ENCODE measurements around the gene ATP13A3.
A peak's percentile ranks its signal among the peaks of the same experiment; 100 is the strongest.

Gene ATP13A3

DNA sequence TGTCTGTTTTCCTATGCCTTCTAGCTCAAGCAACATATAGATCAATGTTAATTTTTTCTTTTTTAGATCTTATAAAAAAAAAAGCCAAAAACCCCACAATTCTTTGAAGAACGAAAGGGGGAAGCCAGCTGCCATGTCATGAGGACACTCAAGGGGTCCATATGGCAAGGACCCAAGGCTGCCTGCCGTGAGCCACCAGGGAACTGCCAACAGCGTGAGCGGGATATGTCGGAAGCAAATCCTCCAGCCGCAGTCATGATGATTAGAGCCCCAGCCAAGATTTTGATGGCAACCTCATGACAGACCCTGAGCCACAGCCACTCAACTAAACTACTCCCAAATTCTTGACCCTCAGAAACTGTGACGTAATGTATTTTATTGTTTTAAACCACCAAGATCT, 94.2 kb downstream of the ATP13A3 start:
- DNase-seq (ENCODE audit: low spot score) = no peak

DNA sequence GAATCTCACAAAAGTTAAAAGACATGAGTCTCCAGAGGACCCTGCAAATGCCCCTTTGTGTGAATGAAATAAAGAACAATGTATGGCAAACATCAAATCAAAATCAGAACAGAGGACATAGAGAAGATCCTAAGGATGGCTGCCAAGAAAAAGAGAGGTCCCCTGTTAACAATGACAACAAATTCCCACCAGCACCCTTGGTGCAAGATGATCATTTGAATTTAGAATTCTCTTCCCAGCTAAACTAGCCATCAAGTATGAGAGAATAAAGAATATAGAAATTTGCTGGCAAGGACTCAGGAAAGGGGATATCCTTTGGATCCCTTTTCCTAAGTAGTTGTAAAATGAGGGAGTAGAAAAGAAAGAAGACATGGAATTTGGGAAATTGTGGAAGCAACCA, 96.0 kb downstream of the ATP13A3 start:
- no peak for DNase-seq (ENCODE audit: low spot score)

DNA sequence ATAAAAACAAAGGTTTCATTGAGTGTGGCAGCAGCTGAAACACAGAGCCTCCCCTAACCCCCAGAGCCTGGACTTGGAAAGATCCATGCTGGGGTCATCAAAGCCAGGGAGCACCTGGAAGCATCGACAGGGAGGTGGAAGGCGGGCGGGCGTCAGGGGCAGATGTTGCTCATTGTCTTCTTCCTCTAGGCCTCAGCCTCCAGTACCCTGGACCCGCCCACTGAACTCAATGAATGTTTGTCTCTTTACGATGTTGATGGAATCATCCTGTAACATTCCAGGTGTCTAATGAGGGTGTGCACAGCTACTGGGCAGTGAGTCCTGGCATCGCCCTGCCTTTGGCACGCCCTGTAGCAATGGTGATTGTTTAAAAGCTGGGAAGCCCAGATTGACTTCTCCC, 97.5 kb downstream of the ATP13A3 start:
- DNase-seq (ENCODE audit: low spot score) = no peak

DNA sequence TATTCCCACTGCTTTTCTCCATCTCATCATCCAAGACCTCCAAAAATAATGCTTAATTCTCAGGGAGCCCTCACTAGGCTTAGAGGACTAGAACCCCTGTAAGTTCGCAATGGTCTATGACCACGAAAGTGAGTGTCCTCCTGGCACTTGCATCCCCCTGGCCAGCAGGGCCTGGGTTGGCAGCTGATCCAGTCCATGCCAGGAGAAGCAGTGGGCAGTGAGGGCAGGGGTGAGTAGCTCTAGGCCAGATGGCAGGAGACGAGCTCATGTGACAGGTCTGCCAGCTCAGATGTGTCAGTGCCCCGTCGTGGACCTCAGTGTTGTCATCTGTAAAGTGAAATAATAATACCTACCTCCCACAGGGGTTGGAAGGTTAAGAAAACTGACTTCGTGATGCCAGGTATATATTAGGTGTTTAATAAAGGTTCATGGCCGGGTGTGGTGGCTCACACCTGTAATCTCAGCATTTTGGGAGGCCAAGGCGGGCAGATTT, 98.8 kb downstream of the ATP13A3 start:
- DNase-seq (ENCODE audit: low spot score) = no peak

DNA sequence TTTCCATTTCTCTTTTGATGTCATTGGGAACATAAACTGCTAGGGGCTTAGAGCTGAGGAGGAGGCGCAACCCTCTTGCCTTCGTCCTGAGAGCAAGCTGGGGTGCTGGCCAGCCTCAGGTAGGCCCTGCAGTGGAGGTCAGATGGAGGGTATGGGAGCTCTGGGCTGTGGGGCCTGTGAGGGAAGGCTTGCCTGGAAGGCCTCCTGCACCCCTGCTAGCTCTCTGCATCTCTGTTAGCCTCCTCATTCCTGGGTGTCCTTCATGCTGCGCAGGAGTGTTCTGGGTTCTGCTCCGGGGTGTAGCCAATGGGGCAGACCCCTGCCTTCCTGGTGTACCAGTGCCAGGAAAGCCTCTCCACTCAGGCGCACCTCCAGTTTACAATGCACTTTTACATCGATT, 99.5 kb downstream of the ATP13A3 start:
- no peak for DNase-seq (ENCODE audit: low spot score)

DNA sequence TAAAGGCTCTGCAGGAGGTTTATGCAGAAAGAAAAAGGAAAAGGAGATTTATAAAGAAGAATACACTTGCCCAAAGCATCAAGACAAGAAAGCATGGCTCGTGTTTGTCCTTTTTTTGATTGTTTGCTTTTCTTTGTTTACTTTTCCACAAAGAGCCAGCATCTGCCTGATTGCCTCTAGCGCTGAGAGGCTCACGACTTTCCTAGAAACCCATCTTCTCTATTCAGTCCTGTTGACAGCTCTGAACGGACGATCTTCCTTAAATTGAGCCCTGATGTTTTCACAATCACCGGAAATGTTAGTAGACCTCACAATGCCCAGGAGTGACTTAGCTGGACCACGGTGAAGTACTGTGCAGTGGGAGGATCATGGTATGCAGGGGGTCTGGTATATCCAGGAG, 100.2 kb downstream of the ATP13A3 start:
- no peak for DNase-seq (ENCODE audit: low spot score)

DNA sequence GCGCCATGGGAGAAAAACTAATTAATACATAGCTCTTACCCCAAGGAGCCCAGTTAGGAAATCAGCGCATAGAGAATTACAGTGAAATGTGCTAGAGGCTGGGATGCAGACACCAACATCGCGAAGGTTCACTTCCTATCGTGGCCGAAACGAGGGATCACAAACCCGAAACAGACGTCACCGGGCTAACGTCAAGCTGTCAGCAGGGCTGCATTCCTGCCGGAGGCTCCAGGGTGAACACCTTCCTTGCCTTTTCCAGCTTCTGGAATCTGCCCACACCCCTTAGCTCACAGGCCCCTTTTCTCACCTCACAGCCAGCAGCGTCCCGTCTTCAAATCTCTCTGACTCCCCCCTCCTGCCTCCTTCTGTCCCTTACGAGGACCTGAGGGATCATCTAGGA, 100.7 kb downstream of the ATP13A3 start:
- no peak for DNase-seq (ENCODE audit: low spot score)

DNA sequence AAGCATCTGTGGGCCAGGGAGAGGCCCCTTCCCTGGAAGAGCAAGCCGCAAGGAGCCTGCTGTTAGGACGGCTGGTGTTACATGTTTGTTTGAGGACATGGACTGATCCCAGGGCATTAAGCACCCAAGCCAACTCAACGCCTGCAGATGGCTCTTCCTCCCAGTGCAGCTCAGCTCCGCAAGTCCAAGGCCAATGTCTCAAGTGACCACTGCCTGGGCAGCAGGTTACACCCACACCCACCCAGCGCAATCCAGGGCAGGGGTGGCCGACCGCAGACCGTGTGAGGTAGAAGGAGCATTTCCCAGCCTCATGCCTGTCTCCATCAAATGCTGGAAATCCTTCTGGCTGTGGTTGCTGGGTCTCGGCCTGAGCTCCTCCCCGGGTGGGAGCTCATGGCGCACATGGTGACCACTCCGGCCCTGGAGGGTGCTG, 102.2 kb downstream of the ATP13A3 start:
- DNase-seq (ENCODE audit: low spot score) = no peak

DNA sequence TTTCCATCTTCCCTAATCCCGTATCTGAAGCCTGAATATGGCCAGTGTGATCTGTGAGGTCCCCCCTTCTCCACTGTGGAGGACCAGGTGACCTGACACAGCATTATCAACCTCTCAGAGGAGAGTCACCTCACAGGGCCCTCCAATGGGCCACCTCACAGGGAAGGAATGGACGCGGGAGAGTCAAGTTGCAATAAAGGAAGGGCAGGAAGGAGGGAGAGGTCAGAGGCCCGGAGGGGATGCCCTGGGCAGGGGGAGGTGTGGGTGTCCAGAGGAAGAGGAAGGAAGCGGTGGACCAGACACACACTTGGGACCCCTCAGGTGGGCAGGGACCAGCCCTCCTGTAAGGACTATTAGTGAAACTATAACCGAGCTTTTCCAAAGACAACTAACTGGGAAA, 102.6 kb downstream of the ATP13A3 start:
- DNase-seq (ENCODE audit: low spot score) = no peak

DNA sequence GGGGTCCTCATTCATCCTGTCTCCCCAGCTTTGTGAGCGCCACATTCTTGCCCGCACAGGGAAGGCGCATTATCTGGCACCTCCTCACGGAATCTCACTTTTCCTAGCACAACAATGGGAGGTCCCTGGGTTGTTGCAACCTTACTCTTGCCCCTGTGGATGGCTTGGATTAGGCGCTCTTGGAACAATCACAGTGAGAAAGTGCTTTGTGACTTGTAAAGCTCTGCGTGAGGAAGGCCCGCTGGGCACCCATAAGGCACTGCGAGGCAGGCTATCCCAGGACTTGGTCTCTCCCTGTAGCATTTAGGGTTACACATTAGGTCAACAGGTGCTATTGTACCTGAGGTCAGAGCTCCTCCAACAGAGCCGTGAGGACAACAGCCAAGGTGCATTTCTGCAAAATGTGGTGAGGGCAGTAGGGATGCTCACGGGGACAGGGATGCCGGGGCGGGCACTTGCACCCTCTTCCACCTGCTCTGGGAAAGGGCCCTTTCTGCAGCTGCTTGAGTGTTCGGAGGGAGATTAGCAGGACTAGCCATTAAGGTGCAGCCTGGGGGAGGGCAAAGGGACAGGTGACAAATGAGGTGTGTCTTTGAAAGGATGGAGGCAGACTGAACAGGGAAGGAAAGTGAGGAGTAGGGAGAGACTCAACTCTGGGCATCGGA, 103.4 kb downstream of the ATP13A3 start:
- no peak for DNase-seq (ENCODE audit: low spot score)

DNA sequence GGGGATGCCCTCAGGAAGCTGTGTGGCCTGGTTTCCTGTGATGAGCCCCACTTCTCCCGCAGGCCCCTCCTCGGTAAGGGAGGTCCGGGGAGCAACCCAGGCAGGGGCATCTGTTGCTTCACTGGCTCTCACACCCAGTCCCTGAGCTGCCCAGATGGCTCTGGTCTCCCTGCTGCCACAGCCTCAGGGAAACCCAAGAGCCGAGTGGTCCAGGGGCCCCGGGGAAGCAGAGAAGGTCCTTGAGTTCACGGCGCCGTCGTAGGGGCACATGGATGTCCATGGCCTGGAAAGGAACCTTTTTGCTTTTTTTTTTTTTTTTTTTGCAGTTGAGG, 103.9 kb downstream of the ATP13A3 start:
- DNase-seq (ENCODE audit: low spot score) = no peak

DNA sequence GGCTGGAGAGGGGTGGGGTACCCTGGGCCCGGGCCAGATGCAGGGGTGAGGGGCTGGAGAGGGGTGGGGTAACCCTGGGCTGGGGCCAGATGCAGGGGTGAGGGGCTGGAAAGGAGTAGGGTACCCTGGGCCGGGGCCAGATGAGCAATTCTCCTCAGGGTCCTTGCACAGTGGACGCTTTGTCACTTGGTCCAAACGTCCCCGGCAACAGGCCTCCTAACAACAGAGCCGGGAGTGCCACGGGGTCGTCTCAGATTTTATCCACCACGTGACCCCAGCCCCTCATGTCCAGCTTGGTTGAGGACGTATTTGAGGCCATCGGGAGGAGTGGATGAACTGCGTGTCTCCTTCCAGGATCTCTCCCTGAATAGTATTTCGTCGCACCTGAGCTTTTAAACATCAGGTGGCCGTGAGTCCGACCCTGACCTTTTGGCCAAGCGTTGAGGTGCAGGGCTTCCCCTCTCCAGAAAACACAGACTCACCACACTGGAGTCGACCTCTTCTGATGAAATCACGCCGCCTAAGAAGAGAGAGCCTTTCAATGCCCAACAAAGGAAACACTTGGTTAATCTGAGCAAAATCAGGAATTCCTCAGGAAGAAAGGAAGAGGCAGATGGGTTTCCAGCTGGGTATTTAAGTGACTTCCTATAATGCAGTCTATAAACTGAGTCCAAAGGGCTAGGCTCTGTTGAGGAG, 104.5 kb downstream of the ATP13A3 start:
- DNase-seq (ENCODE audit: low spot score) = no peak

DNA sequence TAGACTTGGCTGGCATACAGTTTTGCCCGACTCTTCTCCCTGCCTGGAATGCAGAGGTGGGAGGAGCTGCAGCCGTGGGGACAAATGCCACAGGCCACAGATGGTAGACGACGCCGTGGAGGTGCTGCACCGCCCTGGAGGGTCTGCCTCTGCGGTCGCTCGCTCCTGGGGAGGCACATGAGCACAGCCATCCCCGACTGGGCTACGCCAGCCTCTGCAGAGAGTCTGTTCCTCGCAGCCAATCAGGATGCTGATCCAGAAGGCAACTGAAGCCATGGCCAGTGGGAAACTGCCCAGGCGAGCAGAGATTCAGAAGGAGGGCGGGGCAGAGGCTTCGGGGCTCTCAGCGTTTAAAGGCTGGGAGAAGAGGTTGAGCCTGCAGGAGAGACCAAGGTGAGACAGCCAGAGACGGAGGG, 105.3 kb downstream of the ATP13A3 start:
- peak; percentile 27 for DNase-seq (ENCODE audit: low spot score)

DNA sequence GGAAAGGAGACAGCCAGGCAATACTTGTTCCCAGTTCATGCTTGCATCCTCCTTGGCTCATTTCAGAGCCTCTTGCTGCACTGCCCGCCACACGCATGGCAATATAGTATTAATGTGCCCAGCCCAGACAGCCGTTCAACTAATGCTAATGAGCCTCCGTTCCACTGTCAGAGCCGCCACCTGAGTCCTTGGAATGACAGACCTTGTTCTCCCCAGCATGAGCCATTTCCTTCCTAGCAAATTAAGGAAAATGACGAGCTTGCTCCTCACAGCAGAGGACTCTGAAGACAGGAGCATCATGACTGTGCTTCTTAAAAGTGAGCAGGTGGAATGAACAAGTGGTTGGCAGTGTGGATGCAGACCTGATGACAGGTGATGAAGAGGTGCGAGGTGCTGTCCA, 106.5 kb downstream of the ATP13A3 start:
- no peak for DNase-seq (ENCODE audit: low spot score)

DNA sequence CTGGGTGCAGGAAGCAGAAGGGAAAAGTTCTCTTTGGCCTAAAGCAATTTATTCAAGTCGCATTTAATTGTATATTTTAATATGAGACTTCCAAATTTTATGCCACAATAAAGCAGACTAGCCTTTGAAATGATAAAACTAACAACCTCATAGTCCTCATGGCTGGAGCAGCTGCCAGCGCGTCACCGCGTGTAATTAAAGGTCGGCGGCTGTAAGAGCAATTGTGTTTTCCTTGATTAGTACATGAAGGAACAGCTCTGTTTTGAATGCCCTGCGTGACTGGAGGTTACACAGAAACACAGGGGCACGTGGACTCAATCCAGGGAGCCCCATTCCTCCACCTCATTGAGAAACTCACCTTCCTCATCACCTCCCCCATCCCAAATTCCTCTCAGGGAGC, 107.2 kb downstream of the ATP13A3 start:
- no peak for DNase-seq (ENCODE audit: low spot score)

DNA sequence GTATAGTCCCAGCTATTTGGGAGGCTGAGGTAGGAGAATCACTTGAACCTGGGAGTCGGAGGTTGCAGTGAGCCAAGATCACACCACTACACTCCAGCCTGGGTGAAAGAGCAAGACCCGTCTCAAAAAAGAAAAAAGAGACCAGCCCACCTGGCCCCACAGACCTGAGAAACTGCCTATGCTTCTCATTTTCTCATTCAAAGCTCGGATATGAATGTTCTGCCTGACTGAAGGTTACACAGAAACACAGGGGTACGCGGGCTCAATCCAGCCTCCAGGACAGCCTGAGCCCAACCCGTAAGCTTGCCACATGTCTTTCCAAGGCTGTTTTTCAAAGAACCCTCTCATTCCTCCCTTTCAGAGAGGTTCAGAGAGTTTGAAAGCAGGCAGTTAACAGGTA, 107.6 kb downstream of the ATP13A3 start:
- DNase-seq (ENCODE audit: low spot score) = no peak

DNA sequence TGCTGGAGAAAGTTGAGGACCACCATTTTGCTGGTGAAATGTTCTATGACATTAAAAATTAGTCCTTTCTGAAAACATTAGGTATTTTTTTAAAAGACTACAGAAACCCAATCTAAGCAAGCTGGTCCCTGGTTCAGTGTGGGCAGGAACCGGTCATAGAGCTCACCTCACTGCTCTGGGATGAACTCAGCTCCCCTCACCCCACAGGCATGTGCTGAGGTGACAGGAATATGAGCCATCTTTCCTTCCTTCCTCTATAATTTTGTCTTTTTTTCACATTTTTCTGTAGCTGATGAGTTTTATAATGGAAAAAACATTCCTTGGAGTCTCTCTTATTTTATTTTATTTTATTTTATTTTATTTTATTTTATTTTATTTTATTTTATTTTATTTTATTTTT, 109.1 kb downstream of the ATP13A3 start:
- DNase-seq (ENCODE audit: low spot score) = no peak

DNA sequence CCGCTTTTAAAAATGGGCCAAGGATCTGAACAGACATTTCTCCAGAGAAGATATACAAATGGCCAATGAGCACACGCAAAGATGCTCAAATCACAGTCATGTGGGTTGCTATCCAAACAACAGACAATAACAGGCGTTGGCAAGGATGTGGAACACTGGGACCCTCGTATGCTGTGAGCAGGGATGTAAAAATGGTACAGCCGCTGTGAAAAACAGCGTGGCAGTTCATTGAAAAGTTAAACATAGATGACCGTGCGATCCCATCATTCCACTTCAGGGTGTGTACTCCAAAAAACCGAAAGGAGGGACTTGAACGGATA, 110.6 kb downstream of the ATP13A3 start:
- no peak for DNase-seq (ENCODE audit: low spot score)

DNA sequence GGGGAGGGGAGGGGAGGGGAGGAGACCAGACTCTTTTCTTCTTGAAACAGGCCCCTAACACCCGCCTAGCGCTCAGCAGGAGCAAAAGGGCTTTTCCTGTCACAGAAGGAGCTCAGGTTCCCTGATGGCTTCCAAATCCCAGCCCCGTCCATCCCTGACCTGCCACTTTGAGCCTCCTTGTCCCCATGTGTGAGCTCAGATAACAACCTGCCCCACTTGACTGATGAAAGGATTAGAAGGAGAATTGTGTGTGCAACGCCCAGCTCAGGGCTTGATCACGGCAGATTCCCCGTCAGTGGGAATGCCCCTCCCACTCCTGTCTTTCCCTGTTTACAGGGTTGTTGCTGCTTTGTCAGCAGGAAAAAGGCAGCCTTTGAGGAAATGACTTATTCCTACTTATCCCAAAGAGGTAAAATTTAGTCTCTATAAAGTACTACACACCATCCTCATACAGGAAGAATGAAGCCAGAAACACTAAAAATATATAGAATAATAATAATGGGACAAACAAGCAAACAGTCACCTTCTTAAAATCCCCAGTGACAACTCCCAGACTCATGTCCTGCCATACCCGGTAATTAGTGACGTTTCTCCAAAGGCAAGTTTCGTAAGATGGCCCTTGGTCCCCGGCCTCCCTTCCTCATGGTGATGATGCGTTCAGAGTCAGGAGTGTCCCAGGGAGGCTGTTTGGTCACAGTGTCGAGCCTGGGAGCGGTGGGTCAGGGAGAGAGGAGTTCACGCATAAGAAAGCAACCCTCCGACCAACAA, 111.1 kb downstream of the ATP13A3 start:
- no peak for DNase-seq (ENCODE audit: low spot score)

DNA sequence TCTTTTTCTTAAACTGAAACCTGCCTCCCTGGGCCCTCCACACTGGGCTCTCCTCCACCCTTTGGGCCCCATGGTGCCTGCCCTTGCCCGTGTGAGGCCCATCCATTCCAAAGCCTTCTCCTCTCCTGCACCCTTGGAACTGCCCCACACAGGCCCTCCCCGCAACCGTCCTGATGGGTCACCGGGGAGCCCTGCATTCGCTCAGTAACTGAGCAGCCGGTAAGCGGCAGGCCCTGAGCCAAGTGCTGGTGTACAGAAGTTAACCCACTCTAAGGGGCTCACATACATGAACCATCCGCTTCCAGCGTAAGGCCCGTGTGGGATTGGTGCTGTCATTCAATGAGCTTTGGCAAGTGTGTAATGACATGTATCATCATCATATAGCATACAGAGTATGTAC, 111.9 kb downstream of the ATP13A3 start:
- DNase-seq (ENCODE audit: low spot score) = no peak

DNA sequence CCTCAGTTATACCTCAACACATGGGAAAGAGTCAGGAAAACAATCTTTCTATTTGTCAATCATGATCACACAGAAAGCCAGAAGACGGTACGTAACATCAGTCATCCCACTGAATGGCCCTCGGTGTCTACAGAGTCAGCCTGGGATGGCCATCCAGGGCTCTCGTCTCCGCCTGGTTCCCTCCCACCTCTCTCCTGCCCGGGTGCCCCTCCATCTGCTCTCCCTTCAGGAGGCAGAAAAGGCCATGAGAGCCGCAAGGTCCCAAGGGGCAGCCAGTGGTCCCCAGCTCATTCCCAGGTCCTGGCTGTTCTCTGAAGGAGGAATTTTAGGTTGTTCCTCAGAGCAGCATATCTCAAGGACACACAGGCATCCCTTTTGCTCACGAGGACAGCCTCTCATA, 112.9 kb downstream of the ATP13A3 start:
- DNase-seq (ENCODE audit: low spot score) = no peak

DNA sequence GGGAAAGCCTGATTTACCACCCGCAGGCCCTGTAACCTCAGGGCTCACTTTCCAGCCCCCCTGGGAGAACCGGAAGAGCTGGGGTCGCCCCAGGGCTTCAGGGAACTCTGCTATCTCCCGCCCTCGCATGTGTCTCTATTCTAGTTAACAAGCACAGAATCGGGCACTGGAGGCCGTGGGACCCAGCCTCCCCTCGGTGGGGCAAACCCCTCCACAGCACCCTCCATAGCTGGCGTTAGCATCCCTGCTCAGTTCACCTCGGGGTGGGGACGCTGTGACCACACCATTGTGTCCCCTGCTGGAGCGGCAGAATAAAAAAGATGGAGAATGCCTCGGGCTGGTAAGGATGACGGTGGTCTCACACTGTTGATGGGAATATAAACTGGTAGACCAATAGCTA, 113.8 kb downstream of the ATP13A3 start:
- DNase-seq (ENCODE audit: low spot score) = no peak

DNA sequence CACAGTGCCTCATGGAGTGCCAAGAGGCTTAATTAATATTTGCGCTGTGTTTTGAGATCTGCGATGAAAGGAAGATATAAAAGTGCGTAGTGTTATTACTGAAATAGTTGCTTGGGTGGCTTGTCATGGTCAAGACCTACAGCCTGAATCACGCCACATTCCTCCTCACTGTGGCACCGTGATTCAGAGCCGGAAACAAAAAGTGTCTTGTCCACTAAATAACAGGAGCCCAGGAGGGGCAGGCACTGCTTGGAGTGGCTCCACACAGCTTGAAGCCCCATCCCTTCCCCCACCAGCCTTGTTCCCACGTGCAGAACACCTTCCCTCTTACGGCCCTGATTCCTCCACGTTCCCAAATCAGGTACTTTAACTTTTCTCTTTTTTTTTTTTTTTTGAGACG, 116.0 kb downstream of the ATP13A3 start:
- DNase-seq (ENCODE audit: low spot score) = no peak
